MM.1S (cell line): ENCODE data around the gene SLC36A1.

Experiments used
- CTCF ChIP-seq: fragments of 300-600 bp; sonication (generic); IDR thresholded peaks from 2 replicates; pipeline ENCODE4 v1.5.1; 2016; ENCODE audit warnings: antibody characterized with exemption, low read length, mixed read lengths
- EZH2 ChIP-seq: fragments of 300-600 bp; sonication (generic); optimal IDR thresholded peaks from 2 replicates; pipeline ENCODE3; 2017; ENCODE audit warnings: low read depth, mild to moderate bottlenecking, antibody characterized with exemption, low read length, mixed read lengths
- EZH2phosphoT487 ChIP-seq: fragments of 300-600 bp; sonication (generic); IDR thresholded peaks from 2 replicates; pipeline ENCODE4 v1.6.1; 2018; ENCODE audit warnings: antibody characterized with exemption, low read length

- TF ChIP-seq CTCF (no peak), EZH2phosphoT487 (no peak), EZH2 (no peak)
Observed at GRCh38 chr5:151509836-151510235, 62.4 kb downstream of the SLC36A1 start.
